GM21717 (cell line): ENCODE data around the gene KLHL29.

Source experiments
- ATAC-seq: cut with Tn5 transposase; IDR thresholded peaks from one replicate; pipeline ENCODE4 v1.9.1; 2021; ENCODE audit warnings: mild to moderate bottlenecking, moderate library complexity; ENCODE audit not compliant: unreplicated experiment

Gene KLHL29

DNA sequence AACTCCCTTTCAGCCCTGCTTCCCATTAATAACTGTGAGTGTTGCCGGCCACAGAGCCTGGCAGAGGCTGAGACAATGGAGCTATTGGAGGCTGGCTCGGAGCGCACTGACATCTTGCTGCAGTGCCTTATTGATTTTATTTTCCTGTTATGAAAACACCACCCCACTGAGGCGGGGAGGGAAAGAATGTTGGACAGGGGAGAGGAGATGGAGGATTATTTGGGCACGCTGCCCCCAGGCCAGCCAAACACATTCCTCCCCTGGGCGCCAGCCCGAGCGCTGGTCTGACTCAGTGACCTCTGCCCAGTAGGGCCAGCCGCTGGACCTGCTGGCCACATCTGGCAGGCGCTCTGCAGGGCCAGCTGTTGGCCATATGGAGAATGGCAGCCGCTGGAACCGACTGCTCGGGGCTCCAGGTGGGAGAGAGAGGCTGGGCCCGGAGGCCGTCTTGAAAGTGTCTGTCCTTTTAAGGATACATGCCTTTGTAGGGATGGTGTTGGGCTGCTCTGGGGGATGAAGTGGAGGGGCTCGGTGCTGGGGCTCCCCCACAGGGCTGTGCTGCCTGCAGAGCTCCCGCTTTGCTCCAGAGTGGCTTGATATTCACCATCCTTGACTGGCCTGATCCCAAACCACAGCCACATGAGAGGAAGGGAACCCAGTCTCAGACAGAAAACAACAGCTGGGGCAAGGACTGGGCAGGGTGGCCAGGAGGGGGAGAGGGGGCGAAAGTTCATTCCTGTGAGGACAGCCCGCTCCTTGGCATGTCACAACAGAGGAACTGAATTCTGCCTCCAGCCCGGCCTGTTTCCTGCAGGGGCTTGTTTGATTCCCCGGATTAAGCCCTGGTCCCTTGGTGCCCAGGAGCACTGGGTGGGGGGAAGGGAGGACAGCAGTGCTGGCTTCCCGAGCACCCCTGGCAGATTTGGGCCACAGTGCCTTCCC is 179.0 kb downstream of the KLHL29 start:
- no peak for ATAC-seq

DNA sequence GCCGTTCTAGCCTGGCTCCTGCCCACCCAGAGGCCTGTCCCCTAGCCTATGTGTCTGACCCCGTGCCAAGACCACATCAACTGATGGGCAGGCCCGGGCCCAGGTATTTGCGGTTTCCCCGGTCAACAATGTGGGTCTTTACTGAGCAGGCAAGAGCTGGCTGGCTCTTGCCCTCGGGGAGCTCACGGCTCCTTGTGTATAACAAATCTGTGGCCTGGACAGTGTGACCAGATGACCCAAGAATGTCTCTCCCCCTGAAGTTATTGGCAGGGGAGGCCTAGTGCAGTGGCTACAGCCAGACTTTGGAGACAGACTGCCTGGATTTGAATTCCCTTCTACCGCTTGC is 179.6 kb downstream of the KLHL29 start:
- ATAC-seq = no peak

DNA sequence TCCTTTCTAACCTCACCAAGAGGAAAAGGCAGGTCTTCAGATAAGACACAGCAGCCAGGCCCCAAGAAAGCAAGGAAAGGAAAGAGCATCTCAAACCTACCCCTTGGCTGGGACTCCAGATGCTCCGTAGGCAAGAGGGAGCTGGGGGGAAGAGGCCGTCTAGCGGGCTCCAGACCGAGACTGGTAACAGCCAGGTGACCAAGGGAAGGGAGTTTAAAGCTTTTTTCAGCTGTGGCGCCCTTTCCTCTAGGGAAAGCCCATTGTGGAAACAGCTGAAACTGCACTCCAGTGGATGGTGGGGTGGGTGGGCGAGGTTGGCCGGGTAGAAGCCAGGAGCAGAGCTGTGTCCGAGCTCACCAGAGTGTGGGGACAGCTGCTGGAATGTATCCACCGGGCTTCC is 180.4 kb downstream of the KLHL29 start:
- ATAC-seq = no peak

DNA sequence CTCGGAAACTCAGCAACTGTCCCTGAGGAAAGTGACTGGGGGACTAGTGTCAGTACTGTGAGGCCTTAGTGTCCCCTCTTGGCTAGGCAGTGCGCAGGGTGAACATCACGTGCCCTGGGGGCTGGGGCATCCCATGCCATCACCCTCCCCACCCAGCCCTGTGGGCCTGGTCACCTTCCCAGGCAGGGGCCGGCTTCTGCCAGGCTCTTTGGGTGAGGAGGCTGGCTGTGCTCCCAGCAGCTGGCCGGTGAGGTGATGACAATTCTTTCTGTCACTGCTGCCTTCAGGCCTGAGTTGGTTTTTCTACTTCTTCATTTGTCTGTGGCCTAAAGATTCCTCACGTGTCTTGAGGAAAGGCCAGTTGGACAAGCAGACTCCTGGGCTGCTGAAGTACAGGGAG is 180.8 kb downstream of the KLHL29 start:
- no peak for ATAC-seq

DNA sequence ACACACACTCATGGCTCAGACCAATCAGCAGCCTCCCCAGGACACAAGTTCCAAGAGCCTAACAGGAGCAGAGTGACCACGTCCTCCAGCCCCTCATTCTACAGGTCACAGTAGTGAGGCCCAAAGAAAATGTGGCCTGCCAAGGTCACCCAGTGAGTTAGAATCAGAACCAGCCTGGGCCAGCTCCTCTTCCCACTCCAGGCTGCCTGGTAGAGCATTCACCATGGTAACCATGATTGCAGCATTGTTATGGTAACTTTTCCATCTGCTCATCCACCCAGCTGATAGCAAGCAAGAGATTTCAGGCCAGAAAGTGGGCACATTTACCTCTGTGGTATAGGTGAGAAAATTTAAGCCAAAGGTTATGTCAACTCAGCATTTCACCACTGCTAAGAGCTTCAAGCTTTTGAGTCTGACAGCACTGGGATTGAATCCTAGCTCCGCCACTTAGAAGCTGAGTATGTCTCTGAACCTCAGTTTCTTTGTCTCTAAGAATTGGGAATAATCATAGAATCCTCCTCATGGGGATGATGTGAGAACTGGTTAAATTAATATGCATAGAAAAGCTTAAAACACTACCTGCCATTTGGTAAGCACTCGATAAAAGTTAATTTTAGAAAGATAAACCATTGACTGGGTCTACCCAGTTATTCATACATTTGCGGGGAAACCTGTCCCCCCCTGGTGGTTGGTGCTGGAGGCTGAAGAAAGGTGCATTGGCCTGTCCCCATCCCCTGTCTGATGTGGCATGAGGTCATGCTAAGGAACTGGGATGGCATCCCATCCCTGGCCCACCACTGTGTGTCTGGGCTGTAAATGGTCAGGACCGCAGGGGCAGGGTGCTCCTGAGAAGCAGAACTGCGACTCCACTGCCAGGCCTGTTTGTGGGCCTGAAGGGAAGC is 181.5 kb downstream of the KLHL29 start:
- no peak for ATAC-seq

DNA sequence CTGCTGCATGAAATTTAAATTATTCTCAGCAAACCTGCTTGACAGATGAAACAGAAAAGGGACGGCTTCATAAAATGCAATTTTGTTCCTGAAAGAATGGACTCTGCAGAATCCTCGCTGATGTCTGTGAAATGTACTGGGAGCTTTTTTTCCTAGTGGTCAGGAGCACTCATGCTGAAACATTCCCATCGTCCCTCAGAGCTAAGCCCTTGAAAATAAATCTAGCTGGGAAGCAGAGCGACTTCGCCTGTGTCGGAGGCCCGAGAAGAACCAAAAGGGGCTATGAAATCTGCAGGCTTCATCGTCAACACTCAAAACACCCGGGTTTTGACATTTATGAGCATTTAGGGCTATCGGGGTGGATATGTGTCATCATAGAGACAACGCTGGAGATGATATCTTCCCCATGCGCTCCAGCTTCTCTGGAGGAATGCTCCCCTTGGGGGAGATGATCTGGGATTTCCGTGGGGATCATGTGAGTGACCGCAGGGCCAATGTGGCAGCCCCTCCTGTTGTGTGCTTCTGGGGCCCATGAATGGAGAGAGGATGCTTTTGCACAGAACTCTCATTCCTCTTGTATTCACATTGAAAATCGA is 182.3 kb downstream of the KLHL29 start:
- ATAC-seq = no peak

DNA sequence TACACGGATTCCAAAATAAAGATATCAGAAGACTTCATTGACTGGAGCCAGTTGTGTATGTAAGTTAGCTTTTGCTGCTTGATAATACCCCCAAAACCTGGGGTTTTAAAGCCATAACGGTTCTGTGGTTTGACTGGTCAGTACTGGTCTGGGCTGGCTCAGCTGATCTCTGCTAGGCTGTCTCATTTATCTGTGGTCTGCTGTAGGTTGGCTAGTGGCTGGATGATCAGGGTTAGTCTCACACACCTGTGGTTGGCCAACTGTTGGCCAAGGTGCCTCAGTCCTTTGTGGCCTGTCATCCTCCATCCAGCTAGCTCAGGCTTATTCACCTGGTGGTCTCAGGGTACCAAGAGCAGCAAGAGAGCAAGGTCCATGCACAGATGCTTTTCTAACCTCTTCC is 183.2 kb downstream of the KLHL29 start:
- no peak for ATAC-seq

DNA sequence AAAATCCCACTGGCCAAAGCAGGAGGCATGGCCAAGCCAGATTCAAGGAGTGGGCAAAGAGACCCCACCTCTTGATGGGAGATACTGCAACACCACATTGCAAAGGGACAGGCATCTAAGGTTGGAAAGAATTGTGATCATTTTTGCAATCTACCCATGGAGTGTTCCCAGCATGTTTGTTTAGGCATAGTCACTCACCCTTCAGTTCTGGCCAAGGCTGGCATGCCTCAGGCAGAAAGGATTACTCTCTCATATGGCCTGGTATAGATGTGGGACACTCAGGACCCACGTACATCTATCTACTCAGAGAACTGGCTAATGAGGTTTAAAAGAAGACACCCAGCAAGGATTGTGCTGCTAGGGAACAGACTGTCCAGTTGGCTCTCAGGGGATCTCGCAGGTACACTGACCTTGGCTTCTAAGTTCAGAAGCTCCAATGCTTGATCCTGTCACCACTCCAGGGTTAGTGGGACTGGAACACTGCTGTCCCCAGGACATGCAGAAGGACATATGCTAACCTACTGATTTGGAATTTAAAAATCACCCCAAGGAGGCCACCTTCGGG is 183.7 kb downstream of the KLHL29 start:
- ATAC-seq = no peak

DNA sequence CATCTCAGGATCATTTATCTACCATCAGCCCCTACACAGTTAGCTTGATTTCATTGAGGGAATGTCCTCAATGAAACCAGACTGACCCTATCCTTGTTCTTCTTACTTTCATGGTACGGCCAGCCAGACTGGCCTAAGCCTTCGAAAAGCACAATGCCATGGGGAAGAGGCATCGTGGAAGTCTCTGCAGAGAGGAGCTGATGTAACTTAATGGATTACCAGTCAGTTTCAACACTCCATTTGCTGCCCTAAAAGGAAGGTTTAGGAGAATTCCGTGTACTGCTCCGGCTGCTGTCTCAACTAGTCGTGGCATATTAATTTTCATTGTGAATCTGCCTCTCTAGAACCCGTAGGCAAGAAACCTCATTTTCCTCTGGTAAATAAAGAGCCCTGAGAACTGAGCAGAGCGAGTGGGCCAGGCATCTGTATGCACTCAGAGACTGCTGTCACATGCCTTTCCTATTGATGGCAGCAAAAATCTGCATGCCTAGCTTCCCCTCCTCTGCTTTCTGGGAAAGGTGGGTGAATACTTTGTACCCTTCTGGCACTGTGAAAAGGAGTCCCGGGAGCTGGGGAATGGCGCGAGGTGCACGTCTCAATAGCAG is 184.9 kb downstream of the KLHL29 start:
- no peak for ATAC-seq

DNA sequence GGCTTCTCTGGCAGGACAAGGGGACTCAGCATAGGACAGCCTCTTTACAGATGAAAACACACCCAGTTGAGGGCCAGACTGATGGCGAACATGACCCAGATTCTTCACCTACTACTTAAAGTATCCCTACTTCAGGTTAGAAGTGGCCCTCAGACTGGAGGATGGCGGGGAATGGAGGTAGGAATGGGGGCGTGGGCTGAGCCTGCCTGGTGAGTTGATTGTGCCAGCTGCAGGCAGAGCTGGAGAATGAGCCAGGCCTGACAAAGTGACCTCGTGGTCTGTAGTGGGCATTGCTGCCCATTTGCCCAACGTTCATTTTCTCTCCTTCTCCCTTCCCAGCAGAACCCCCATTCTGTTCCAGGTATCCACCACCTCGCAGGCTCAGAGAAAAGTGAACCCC is 186.1 kb downstream of the KLHL29 start:
- ATAC-seq = no peak

DNA sequence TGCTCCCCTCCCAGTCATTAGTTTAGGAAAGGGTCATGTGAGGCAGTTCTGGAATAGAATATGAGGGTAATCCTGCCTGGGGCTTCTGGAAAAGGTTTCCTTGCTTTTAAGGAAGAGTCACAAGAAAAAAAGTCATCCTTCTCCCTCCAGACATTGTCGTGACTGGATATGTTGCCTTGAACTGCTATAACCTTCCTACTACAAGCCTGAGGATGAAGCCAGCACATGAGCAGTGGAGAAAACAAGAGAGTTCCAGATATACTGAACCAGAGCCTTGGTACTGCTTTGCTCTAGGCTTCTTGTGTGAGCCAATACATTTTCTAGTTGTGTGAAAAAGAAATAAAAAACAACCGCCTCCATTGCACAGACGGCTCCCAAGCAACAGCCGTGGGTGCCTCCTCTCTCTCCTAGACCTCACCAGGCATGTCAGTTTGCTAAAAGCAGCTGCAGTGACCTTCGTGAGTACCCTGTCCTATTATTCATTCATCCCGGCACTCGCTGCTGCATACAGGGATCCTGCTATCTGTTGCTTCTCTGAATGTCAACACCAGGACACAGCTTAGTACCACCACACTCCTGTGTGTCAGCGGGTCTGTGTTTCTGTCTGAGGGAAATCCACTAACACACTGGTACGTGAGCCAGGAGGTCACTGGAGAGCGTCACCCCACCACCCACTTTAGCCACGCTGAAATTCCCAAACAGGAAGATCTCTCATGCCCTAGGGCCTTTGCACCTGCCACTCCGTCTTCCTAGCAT is 186.7 kb downstream of the KLHL29 start:
- no peak for ATAC-seq

DNA sequence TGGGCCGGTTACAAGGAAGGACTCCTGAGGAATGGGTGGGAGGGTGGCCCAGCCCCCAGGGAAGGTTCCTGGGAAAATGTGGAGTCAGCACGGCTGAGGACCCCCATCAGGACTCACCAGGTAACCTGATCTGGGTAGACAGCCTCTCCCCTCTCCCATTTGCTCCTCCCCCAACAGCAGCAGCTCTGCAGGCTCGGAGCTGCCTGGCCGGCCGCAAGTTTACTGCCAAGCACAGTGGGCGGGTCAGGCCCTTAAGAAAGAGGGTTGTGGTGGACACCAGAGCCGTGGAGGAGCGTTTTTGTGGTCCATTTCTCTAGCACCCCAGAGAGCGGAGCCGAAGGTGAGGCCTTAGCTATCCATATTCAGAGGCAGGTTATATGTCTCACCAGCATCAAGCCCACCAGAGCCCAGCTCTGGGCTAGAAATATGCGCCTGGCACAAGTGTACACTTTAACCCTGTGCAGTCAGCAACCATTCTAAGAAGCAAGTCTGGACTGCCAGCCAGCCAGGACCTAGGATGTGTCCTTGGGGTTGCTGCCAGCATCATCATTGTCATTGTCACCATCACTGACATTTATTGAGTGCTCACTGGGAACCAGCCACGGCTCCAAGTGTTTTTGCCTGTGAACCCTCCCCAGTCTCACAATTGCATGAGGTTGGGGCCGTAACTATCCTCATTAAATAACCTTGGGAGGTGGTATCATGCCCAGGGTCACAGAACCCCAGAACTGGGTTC is 190.1 kb downstream of the KLHL29 start:
- no peak for ATAC-seq

DNA sequence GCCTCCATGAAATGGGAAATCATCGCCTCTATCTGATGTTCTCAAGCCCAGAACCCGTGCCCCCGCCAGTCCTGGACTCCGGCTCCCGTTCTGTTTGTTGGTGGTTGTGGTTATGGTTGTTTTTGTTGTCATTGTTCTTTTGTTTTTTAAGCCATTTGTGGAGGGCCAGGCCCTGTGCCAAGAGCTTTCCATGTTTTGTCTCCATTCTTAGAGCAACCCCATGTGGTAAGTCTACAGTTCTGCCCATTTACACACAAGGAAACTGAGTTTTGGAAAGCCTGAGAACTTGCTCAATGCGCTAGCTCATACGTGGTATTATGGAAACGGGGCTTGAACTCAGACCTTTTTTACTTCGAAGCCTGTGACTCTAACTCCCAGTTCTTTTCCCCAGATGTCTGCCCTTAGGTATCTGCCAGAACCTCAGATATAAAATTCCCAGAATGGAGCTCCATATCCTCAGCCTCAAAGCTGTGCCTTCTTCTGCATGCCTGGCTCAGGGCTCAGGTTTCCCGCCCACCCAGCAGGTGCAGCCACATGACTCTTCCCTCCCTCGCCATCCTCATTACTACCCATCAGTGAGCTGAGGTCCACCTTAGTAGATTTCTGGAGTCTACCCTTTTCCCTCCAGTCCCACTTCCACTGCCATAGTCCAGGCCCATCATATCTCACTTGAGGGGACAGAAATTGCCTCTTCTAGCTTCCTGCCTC is 194.1 kb downstream of the KLHL29 start:
- no peak for ATAC-seq

DNA sequence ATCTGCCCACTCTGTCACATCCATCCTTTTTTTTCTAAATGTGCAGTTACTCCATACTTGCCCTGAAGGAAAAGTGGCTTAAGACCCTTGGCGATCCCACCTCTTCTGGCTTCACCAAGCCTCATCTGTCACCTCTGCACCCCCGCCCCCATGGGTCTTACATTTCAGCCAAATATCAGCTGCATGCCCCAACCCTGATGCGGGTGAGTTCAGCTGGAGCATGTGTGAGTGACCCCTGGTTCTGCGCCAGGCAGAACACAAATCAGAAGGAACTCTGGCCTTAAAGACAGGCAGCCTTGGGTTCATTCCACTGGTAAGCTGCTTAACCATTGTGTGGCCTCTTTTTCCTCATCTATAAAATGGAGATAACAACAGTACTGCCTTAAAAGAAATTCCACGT is 194.7 kb downstream of the KLHL29 start:
- ATAC-seq = no peak

DNA sequence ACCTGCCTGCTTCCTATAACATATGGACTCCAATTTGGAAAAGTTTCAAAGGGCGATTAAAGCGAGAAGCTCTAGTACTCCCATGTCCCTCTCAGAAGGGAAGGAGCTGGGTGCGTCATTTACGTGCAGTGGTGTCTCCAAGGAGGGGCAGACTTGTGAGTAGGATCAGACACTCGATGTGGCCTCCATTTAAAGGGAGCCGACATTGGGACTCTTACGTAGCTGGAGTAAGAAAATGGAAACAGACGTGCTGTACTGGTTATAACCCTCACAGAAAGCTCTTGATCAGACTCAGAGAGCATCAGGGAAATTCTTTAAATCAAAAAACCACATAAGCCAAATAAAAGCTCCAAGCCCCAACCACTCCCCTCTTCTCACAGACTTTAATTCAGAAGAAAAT is 198.5 kb downstream of the KLHL29 start:
- ATAC-seq = no peak

DNA sequence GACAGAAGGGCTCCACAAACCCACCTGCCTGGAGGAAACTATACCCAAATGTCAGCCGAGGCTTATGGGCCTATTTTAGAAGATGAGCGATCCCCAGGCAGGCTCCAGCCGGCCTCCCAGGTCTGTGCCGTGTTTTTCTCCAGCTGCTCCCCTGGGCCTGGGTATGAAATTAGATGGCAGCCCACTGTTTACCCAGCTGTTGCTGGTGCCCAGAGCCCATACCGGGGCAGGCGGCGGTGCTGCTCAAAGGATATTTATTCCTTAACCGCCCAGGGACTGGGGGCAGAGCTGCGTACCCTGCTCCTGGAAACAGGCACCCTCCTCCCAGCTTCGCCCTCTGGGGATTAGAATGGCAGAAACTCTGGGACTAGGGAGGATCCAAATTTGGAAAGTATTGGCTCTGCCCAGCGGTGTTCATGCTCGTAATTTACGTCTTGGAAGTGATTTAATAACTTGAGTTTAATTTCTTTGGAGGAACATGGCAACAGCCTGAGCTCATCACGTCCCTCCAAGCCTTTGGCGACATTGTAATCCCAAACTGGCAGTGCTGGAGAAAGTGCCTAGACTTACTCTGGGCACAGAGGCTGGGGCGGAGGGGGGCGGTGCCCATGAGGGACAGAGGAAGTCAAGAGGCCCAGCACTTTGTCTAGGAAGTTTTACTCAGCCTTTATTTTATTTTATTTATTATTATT is 199.2 kb downstream of the KLHL29 start:
- ATAC-seq = no peak

DNA sequence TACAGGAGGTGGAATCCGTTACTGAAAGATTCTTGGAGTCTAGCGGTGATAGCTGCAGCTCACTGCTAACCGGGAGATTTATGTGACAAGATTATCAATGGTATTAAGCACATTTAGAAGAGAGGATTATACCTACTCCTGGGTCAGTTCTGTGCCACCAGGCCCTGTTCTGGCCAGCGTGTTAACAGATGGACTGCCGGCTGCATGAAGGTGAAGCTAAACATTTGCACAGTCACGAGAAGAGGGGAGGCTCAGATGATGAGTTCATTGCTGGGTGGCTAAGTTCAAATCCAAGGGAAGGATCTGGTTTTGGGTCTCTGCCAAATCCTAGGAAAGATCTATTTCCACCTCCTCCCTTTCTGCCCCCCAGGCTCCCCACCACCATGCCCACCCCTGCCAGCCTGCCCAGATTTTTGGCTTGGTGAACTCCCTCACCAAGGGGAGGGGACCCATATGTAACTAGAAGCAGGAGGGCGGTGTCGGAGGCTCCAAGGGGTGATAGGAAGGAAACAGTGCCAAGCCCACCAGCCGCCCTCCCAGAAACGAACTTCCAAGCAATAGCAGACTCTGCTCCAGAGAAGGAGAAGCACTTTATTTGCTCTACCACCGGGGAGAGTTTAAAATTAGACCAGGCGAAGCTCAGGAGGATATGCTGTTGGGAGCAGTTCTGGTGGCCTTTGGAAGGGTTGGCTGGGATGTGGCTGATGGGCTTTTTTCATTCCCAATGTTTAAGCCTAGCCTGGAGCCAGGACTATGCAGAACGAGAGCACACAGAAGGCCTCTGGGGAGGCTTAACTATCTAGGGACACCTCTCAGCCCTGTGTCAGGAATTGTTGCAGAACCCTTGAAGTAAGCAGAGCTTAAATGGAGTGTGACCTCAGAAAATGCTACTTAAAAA is 200.5 kb downstream of the KLHL29 start:
- no peak for ATAC-seq
